SK-N-MC (cell line): ENCODE measurements around the gene PTPRN2.

Experiments used
- EZH2 ChIP-seq: fragments of 200-600 bp; sonication (generic); IDR thresholded peaks from one replicate; pipeline ENCODE4 v1.6.1; 2017; ENCODE audit warnings: antibody characterized with exemption
- FOXP2 ChIP-seq: optimal IDR thresholded peaks from 2 replicates; pipeline ENCODE3; 2011; ENCODE audit warnings: mild to moderate bottlenecking, moderate library complexity; ENCODE audit not compliant: insufficient read depth; ENCODE audit errors: extremely low read length, control extremely low read depth
- POLR2AphosphoS5 ChIP-seq: IDR thresholded peaks from 2 replicates; pipeline ENCODE4 v1.6.1; 2012; ENCODE audit warnings: mild to moderate bottlenecking, low read depth, low read length, borderline replicate concordance

- TF ChIP-seq POLR2AphosphoS5: no peak
- TF ChIP-seq EZH2: no peak
- no peak for TF ChIP-seq FOXP2
Measured at GRCh38 chr7:157813053-157813452, 774.6 kb downstream of the PTPRN2 start.
